ENCODE measurements around the gene MED27.

GRCh38 chr9:132039284-132039683 is 40.4 kb downstream of the MED27 start:
- TF ChIP-seq CTCF (conservative IDR thresholded peaks at IDR 0.05 in 1 of 2, IDR thresholded peaks at IDR 0.05 in 1 of 2; ENCODE audit: low read depth in 1 of 2, low read length in 2 of 2) = no peak
- TF ChIP-seq EZH2 (IDR thresholded peaks at IDR 0.05; ENCODE audit: low read length, missing control alignments) = no peak
